Heart right ventricle (tissue), 16 donors: ENCODE measurements around the gene DPEP2NB. TPM values are rescaled to one million over a fixed set of nuclear protein-coding genes. Genes with fewer than 3 reads are reported as not detected.
A peak's percentile ranks its signal among the peaks of the same experiment; 100 is the strongest.
"Not testable (repeated sequence)": the region's sequence is repeated elsewhere in the genome, so short reads cannot be mapped to it uniquely, and the experiment has no call there.

ENCODE experiments used
- ATAC-seq, 8 donors: fragments of 200-7000 bp; cut with Tn5 transposase; one replicate each; pipeline ENCODE4 v1.9.1; 2020; ENCODE audit warnings: mild to moderate bottlenecking in 8 of 8, moderate library complexity in 8 of 8, moderate number of reproducible peaks in 1 of 8
- DNase-seq, 2 donors: peaks; one replicate each; pipeline ENCODE4 v3.0.0-alpha.2; 2020
- H3K27ac ChIP-seq, 10 donors: fragments of 200-600 bp; sonication (generic) in 2 of 10; one replicate each; pipeline versions ENCODE4 v1.5.0 to v1.8.0; 2020 to 2022; ENCODE audit warnings: mild to moderate bottlenecking in 3 of 10
- H3K27me3 ChIP-seq, 7 donors: fragments of 200-600 bp; one replicate each; pipeline ENCODE4 v1.8.0; 2021 to 2022; ENCODE audit warnings: mild to moderate bottlenecking in 2 of 7
- H3K36me3 ChIP-seq, 9 donors: fragments of 200-600 bp; sonication (generic) in 1 of 9; one replicate each; pipeline versions ENCODE4 v1.5.0 to v1.8.0; 2020 to 2022; ENCODE audit warnings: mild to moderate bottlenecking in 2 of 9
- H3K4me1 ChIP-seq, 9 donors: fragments of 200-600 bp; sonication (generic) in 1 of 9; one replicate each; pipeline versions ENCODE4 v1.5.0 to v1.8.0; 2020 to 2022; ENCODE audit warnings: mild to moderate bottlenecking in 4 of 9
- H3K4me3 ChIP-seq, 10 donors: fragments of 200-600 bp; sonication (generic) in 2 of 10; one replicate each; pipeline versions ENCODE4 v1.5.0 to v1.8.0; 2020 to 2022; ENCODE audit warnings: mild to moderate bottlenecking in 7 of 10, moderate library complexity in 2 of 10
- H3K9me3 ChIP-seq, 11 donors: fragments of 200-600 bp in 10 of 11; sonication (generic) in 2 of 11; one replicate each; pipeline versions ENCODE4 v1.5.0 to v1.8.0; 2013 to 2022; ENCODE audit warnings: mild to moderate bottlenecking in 2 of 11, control low read depth in 1 of 11, moderate library complexity in 1 of 11
- CTCF ChIP-seq, 9 donors: fragments of 200-600 bp; sonication (generic) in 2 of 9; IDR thresholded peaks; one replicate each; pipeline versions ENCODE4 v1.5.0 to v1.8.0; 2021 to 2022; ENCODE audit warnings: antibody characterized with exemption in 9 of 9, mild to moderate bottlenecking in 5 of 9, moderate library complexity in 1 of 9
- WGBS, 2 donors: extraction: QIAGEN DNeasy Blood & Tissue Kit; methylation state at CpG; one replicate each; pipeline ENCODE4 v1.1.7; 2013; ENCODE audit warnings: inconsistent platforms in 1 of 2; 5-methylcytosine and 5-hydroxymethylcytosine counted together
- intact Hi-C, 10 donors: fragments of 100-400 bp; cut with DNase I; formaldehyde crosslinking; loops; one replicate each; pipeline versions ENCODE4 v1.11.1 to v1.14.2; 2022
- polyA plus RNA-seq, 2 donors: library from polyadenylated mRNA; stranded (reverse); fragments of 200-250 nt; gene quantifications; one replicate each; pipeline ENCODE4 v1.2.3, GENCODE V29; 2013
- total RNA-seq, 10 donors: library from RNA; stranded (reverse); fragmentation: NEBNext Ultra II Directional in 3 of 10; extraction: Animal tissue kit (Norgen Biotek cat#: 25700) in 3 of 10; gene quantifications; one replicate each; pipeline versions ENCODE4 v1.2.1 to v1.2.4, GENCODE V29; 2021 to 2023
- donor health status: Arrhythmogenic right ventricular cardiomyopathy.
- donor health status: ischemic (EF 13 %, LVEDD 7.1; RV severe dilation, severe dysfunction).
- donor health status: healthy with polysubstance abuse.
- donor health status: DM: no; HTN: yes; CAD: no.
- donor health status: DM: no; HTN: no; CAD: no.
- donor health status: ischemic (EF 25% LVEDD 6.9; RV normal size, moderate dysfunction).
- donor health status: ischemic (EF 25% LVEDD 5.7; RV mildly dilated, moderate dysfunction).
- donor health status: healthy.
- donor health status: DM: yes; HTN: yes; CAD: no.
- donor health status: Ischemic cardiomyopathy.
- donor health status: ischemic (EF 35%, LVEDD 5.7; RV mildly dilated, moderate dysfunction).
- donor health status: nonischemic (EF 11% LVEDD 7.7; RV severe dilation, severe dysfunction).
- donor health status: DM: yes; HTN: yes; CAD: no.
- donor health status: PGD.
- donor health status: ischemic (EF 29% LVEDD 5.4; RV normal size, mild dysfunction).
- donor health status: nonischemic (EF 23%, LVEDD 6.1; RV moderate dilation, normal function).

Gene DPEP2NB
- total and polyA plus RNA-seq, 12 donors: not detected

- Histone ChIP-seq H3K4me1 (peaks cover 4 to 60% (median 29%) of the 10 kb centered on the region in 9 donors), H3K27ac (no peak overlapping the region), H3K4me3 (no peak overlapping the region), H3K27me3 (no peaks in the 10 kb centered on the region), H3K9me3 (no peaks in the 10 kb centered on the region), H3K36me3 (peaks cover 0 to 3% (median 0%) of the 10 kb centered on the region in 9 donors)
- TF ChIP-seq CTCF (IDR thresholded peaks at IDR 0.05): no peak
- DNase-seq (no peak), ATAC-seq (no peak)
- WGBS, 2 donors: 89 to 92% methylated on average over 5 of the region's 5 CpGs
- intact Hi-C loops: loop anchor here in 2 of 10 donors (10.0 kb wide), 1 partner anchor 238 kb away; the partner anchor contains the start of gene ESRP2 (in 2 of the 2)
These were observed 19.0 kb downstream of the DPEP2NB start for GRCh38 chr16:67996666-67997065.

- ATAC-seq (no peak), DNase-seq (no peak)
- TF ChIP-seq CTCF (IDR thresholded peaks at IDR 0.05): no peak
- 87 to 94% methylated on average over 5 of the region's 5 CpGs for WGBS, 2 donors
- Histone ChIP-seq H3K27ac (peak overlapping the region in 1 of 10 donors; percentile 31), H3K4me1 (peaks cover 4 to 49% (median 22%) of the 10 kb centered on the region in 9 donors), H3K27me3 (no peaks in the 10 kb centered on the region), H3K9me3 (no peaks in the 10 kb centered on the region), H3K36me3 (peaks cover 0 to 3% (median 0%) of the 10 kb centered on the region in 9 donors), H3K4me3 (no peak overlapping the region)
- intact Hi-C loops: loop anchor here in 2 of 10 donors (10.0 kb wide), 1 partner anchor 239 kb away; the partner anchor contains the start of gene ESRP2 (in 2 of the 2)
These were observed 20.3 kb downstream of the DPEP2NB start for GRCh38 chr16:67995423-67995822.

DNA sequence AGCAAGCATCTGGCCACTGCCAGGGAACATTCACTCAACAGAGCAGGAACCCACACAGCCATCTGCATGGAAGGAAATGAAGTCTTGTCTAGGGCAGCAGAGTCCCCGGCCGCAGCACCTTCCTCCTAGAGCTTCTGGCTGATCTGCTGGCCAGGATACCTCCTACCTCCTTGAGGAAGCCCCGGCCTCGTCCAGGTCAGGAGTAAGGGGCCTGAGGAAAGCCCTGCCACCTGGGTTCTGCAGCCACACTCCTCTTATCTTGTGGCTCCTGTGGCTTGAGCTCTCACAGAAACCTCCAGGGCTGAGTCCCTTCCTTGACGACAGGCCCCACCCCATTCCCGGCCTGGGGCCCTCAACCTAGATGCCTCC, 21.7 kb downstream of the DPEP2NB start:
- WGBS, 2 donors: 67 to 69% methylated on average over 3 to 6 of the region's 6 CpGs
- intact Hi-C loops: loop anchor here in 8 of 10 donors (5.0 to 10.0 kb wide), 5 partner anchors 48 to 241 kb away; partner anchors contain the start of genes ESRP2 (in 2 of the 8) and PSMB10 (in 1 of the 8)

DNA sequence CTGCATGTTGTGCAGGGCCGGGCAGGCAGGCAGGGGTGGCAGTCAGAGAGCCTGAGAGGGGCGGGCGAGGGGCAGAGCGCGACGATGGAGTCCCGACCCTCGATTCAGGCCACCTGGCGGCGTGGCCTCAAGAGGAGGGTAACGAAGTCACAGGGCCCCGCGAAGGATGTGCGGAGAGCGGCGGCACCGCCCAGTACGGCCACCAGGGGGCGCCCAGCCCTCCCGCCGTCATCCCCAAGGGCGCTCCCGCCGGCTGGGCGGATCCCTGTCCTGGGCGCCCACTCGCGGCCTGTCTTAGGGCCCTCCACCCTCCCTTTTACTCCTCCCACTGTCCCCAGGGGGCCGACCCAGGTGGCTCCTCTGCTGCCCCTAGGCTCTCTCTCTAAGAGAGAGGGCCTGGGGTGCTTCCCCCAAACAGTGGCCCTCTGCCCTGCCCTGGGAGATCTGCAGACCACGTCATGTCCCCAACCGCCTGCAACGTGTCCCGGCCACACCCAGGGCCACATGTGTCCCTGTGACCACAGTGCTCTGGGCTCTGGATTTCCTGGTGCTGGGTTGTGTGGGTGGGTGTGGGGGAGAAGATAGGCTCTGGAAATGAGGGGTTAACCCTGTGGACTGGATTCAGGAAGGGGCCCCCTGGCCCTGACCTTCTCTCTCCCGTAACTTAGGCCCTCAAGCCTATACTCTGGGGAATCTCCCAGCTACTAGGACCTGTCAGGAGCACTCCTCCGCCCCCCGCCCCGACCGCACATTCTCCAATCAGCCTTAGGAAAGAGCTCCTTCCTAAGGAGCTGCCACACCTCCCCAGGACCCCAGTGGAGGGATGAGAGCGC, 22.3 kb downstream of the DPEP2NB start:
- Histone ChIP-seq H3K27ac (peak overlapping the region; percentile 70 to 93 (median 80)), H3K36me3 (peaks cover 0 to 3% (median 0%) of the 10 kb centered on the region in 9 donors), H3K27me3 (no peaks in the 10 kb centered on the region), H3K9me3 (no peaks in the 10 kb centered on the region), H3K4me3 (peak overlapping the region in 9 of 10 donors; percentile 5 to 55 (median 45)), H3K4me1 (peaks cover 4 to 33% (median 13%) of the 10 kb centered on the region in 9 donors)
- intact Hi-C loops: loop anchor here in 9 of 10 donors (1.0 to 10.0 kb wide), 8 partner anchors 47 to 241 kb away; partner anchors contain the start of genes ESRP2 (in 2 of the 9) and PSMB10 (in 1 of the 9)
- TF ChIP-seq CTCF (IDR thresholded peaks at IDR 0.05): peak; percentile 98 to 100 (median 99)
- peak; percentile 84 to 88 for DNase-seq
- ATAC-seq: peak; percentile 91 to 96 (median 95)
- 10 to 14% methylated on average over 37 to 39 of the region's 39 CpGs for WGBS, 2 donors

More for the DNA sequence above, 21.7 kb downstream of the DPEP2NB start:
- Histone ChIP-seq H3K4me1 (peaks cover 4 to 36% (median 13%) of the 10 kb centered on the region in 9 donors), H3K27ac (peak overlapping the region; percentile 70 to 93 (median 80)), H3K4me3 (peak overlapping the region in 3 of 10 donors; percentile 45 to 55 (median 47))
- H3K36me3 ChIP-seq, H3K9me3 ChIP-seq, DNase-seq, H3K27me3 ChIP-seq: not testable (repeated sequence)
- ATAC-seq: peak in 7 of 8 donors; percentile 2 to 46 (median 24)
